Fibroblast of upper back skin (primary cell): Measurements from ENCODE around the gene OTOA.
"Not testable (repeated sequence)": the region's sequence is repeated elsewhere in the genome, so short reads cannot be mapped to it uniquely, and the experiment has no call there.

ENCODE experiments used
- DNase-seq: peaks from one replicate; pipeline ENCODE4 v3.0.0-alpha.2; 2013

OTOA gene

GRCh38 chr16:21663889-21664647, at the start of gene OTOA:
Gene OTOA, plus strand, starts transcription at chr16:21663968. Its CDS starts 14,547 bp downstream, at chr16:21678515.
- no peak for DNase-seq

DNA sequence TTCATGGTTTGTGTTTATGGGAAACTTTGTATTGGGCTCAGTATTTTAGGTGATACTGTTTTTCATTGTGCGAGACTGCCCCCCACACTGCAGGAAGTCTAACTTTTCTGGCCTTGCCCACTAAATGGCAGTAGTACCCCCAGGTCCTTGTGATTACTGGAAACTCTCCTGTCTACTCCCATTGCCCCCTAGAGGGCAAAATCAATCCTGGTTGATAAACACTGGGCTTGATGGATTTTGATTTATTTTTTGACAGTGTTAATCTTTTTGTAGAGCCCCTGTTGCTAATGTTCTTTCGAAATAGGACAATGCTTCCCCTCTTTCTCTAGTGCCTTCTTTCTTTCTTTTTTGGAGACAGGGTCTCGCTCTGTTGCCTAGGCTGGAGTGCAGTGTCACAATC, 48.9 kb upstream of the OTOA start:
- DNase-seq, result no peak

DNA sequence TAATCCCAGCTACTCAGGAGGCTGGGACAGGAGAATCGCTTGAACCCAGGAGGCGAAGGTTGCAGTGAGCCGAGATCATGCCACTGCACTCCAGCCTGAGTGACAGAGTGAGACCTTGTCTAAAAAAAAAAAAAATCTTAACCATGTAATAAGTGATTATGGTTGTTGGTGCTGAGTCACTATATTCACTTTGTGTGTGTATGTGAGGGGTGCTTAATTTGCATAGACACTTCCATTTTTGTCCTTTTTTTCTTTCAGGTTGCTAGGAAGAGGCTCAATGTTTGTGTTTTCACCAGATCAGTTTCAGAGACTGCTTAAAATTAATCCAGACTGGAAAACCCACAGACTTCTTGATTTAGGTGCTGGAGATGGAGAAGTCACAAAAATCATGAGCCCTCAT, 46.2 kb upstream of the OTOA start:
- DNase-seq, result no peak

DNA sequence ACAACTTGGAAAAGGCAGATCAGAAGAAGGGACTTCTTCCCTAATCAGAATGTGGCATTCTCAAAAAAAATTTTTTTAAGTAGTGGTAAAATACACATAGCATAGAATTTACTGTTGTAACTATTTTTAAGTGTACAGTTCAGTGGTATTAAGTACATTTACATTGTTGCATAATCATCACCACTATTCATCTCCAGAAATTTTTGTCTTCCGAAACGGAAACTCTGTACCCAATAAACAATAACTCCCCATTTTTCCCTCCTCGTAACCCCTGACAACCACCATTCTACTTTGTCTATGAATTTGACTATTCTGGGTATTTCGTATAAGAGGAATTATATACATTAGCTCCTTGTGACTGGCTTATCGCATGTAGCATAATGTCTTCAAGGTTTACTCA, 45.5 kb upstream of the OTOA start:
- DNase-seq, result no peak

DNA sequence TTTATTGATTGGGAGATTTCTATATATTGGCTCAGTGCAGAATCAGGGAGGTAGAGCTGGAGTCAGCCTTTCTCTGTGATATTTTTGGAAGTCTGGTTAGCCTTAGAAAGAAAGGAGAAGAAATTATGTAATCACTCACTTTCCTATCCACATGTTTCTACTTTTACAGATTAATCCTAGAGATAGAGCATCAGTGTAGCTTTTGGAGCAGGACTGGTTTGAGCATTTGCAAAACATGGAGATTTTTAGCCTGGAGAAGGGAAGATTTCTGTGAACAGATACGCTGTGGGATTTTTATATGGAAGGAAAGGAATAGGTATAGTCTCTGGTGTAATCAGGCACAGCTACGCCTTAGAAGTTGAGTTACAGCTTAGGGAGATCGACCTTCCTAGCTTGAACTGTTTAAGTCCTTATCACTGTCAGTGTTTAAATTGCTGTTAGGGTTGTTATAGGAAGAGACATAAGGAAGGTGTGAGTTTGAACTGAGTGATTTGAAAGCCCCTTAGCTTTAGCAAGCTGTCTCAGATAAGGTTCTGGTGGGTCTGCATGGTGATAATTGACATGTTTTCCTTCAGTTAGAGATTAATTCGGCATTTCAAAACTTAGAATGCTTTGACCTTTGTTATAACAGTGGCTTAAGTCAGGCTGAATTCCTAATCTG, 43.9 kb upstream of the OTOA start:
- no peak for DNase-seq

- DNase-seq, result no peak
These were observed 43.2 kb upstream of the OTOA start for GRCh38 chr16:21620592-21620991.

- no peak for DNase-seq
These were observed 41.2 kb upstream of the OTOA start for GRCh38 chr16:21622545-21622944.

DNA sequence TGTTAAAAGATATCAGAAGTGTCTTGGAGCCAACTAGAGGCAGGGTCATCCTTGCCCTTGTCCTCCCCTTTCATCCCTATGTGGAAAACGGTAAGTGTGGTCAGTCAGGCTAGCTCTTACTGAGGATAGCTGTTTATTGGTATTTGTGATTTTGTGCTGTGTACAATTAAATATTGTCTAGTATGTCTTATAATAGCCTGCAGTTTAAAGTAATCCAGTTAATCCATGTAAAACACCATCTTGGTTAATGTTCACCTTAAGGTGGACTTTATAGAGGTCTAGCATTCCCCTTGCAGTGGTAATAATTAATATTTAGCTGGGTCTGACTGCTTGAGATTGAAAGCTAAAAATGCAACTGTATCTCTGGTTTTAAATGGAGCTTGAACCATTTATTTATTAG, 38.7 kb upstream of the OTOA start:
- no peak for DNase-seq

GRCh38 chr16:21626659-21627277, 37.0 kb upstream of the OTOA start:
- DNase-seq, result peak; percentile 93

- no peak for DNase-seq
These were observed 35.5 kb upstream of the OTOA start for GRCh38 chr16:21628121-21628726.

DNA sequence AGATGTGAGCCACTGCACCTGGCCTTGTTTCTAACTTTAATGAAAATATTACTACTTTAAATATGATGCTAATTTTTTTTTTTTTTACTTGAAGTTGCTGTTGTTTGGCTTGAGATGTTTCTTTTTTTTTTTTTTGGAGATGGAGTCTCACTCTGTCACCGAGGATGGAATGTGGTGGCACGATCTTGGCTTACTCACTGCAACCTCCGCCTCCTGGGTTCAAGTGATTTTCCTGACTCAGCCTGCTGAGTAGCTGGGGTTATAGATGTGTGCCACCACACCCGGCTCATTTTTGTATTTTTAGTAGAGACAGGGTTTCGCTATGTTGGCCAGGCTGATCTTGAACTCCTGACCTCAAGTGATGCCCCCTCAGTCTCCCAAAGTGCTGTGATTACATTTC, 35.0 kb upstream of the OTOA start:
- DNase-seq, result no peak

DNA sequence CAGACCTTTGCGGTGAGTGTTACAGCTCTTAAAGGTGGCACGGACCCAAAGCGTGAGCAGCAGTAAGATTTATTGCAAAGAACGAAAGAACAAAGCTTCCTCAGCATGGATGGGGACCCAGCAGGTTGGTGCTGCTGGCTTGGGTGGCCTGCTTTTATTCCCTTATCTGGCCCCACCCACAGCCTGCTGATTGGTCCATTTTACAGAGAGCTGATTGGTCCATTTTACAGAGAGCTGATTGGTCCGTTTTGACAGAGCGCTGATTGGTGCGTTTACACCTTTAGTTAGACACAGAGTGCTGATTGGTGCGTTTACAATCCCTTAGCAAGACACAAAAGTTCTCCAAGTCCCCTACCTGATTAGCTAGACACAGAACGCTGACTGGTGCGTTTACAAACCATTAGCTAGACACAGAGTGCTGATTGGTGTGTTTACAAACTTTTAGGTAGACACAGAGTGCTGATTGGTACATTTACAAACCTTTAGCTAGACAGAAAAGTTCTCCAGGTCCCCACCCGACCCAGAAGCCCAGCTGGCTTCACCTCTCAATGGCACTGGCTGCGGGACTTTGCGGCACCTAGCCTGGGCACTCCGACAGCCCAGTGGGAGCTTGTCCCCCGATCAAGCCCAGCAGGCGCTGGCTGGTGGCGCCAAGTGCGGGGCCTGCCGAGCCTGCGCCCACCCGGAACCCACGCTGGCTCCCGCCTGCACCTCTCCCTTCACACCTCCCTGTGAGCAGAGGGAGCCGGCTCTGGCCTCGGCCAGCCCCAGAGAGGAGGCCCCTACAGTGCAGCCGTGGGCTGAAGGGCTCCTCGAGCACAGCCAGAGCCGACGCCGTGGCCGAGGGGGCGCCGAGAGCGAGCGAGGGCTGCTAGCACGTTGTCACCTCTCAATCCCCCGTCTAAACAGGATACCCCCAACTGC, 33.9 kb upstream of the OTOA start:
- DNase-seq, result not testable (repeated sequence)

GRCh38 chr16:21630866-21631265, 32.9 kb upstream of the OTOA start:
- not testable (repeated sequence) for DNase-seq

DNA sequence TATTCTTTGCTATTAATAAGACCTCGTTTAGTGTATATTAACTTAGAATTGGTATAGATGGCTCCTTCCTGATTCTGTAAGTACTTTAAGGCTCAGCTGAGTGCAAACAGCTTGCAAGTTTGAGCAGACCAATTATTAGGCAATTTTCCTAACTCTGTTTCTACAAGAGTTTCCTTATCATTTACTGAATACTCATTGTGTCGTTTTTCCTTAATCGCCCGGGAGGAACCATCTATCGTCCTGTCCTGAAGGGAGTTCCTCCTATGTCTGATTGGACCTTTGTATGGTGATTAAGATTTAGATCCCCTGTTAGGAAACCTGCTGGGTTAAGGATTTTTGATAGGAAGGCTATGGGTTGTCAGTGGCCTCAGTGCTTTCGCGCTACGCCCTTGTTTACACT, 32.4 kb upstream of the OTOA start:
- not testable (repeated sequence) for DNase-seq

GRCh38 chr16:21631951-21632575, 31.7 kb upstream of the OTOA start:
- DNase-seq, result not testable (repeated sequence)

- no peak for DNase-seq
These were observed 29.6 kb upstream of the OTOA start for GRCh38 chr16:21634216-21634615.

DNA sequence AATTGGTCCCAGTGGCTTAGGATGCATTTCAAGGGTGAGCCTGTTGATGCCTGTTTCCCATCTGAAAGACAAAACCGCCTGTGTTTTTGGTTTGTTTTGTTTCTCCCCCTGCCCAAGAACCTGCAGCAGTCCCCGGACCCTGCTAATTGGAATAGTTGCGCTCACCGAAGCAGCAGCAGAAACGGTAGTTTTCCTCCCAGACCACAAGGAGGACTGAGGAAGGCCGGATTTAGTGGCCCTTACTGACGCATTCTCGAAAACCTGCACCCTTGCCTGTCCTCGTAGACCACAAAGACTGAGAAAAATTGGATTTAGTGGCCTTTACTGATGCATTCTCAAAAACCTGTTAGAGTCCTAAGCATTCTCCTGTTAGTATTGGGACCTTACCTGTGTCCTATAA, 28.1 kb upstream of the OTOA start:
- not testable (repeated sequence) for DNase-seq

DNA sequence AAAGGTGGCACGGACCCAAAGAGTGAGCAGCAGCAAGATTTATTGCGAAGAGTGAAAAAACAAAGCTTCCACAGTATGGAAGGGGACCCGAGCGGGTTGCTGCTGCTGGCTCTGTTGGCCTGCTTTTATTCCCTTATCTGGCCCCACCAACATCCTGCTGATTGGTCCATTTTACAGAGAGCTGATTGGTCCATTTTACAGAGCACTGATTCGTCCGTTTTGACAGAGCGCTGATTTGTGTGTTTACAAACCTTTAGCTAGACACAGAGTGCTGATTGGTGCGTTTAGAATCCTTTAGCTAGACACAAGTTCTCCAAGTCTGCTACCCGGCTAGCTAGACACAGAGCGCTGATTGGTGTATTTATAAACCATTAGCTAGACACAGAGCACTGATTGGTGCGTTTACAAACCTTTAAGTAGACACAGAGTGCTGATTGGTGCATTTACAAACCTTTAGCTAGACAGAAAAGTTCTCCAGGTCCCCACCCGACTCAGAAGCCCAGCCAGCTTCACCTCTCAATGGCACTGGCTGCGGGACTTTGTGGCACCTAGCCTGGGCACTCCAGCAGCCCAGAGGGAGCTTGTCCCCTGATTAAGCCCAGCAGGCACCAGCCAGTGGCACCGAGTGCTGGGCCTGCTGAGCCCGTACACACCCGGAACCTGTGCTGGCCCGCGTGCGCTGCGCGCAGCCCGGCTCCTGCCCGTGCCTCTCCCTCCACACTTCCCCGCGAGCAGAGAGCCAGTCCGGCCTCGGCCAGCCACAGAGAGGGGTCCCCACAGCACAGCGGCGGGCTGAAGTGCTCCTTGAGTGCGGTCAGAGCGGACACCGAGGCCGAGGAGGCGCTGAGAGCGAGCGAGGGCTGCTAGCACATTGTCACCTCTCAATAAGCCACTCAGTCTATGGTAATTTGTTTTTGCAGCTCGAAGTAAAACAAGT, 26.5 kb upstream of the OTOA start:
- DNase-seq, result no peak

DNA sequence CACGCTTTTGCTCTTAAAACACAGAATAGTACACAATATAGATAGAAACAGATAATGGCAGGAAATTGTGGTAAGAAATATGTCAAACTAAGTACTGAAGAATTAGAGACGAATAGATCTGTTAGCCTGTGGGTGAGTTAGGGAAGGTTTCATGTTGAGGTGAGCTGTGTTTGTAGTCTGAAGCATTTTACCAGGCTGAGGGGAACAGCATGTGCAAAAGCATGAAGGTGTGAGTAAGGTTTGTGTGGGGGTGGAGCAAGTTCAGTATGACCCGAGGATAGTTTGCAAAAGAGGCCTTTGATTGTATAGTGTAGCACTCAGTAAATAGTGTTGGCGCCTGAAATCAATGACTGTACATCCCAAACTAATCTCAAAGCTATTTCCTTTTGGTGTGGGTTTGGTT, 25.2 kb upstream of the OTOA start:
- peak; percentile 35 for DNase-seq

GRCh38 chr16:21639493-21639892, 24.3 kb upstream of the OTOA start:
- no peak for DNase-seq

GRCh38 chr16:21641916-21642315, 21.9 kb upstream of the OTOA start:
- no peak for DNase-seq
